ENCODE results near the gene ARL15.

The ARL15 gene

GRCh38 chr5:54212331-54212730, 98.0 kb downstream of the ARL15 start:
- no peak for TF ChIP-seq CTCF (IDR thresholded peaks at IDR 0.05)
- no peak overlapping the region for H2AFZ ChIP-seq
- H3K4me2 ChIP-seq (ENCODE audit: low read length): no peak overlapping the region
- no peak overlapping the region for H3K27ac ChIP-seq
- H3K4me3 ChIP-seq (ENCODE audit: low read depth, low read length): no peak overlapping the region
- H3K4me1 ChIP-seq: no peaks in the 10 kb centered on the region
- no peaks in the 10 kb centered on the region for H3K79me2 ChIP-seq
- H3K27me3 ChIP-seq (ENCODE audit: control insufficient read depth, insufficient read depth, low read length): no peaks in the 10 kb centered on the region
- H3K36me3 ChIP-seq (ENCODE audit: control insufficient read depth, insufficient read depth, low read length): no peaks in the 10 kb centered on the region
- H3K9ac ChIP-seq: no peak overlapping the region
- no peaks in the 10 kb centered on the region for H3K9me3 ChIP-seq (ENCODE audit: control insufficient read depth, low read length)

GRCh38 chr5:54211912-54212311, 98.5 kb downstream of the ARL15 start:
- H2AFZ ChIP-seq: no peak overlapping the region
- H3K4me3 ChIP-seq (ENCODE audit: low read depth, low read length): no peak overlapping the region
- no peaks in the 10 kb centered on the region for H3K36me3 ChIP-seq (ENCODE audit: control insufficient read depth, insufficient read depth, low read length)
- no peak overlapping the region for H3K27ac ChIP-seq
- H3K4me2 ChIP-seq (ENCODE audit: low read length): no peak overlapping the region
- H3K27me3 ChIP-seq (ENCODE audit: control insufficient read depth, insufficient read depth, low read length): no peaks in the 10 kb centered on the region
- H3K4me1 ChIP-seq: no peaks in the 10 kb centered on the region
- TF ChIP-seq CTCF (IDR thresholded peaks at IDR 0.05): no peak
- no peaks in the 10 kb centered on the region for H3K79me2 ChIP-seq
- H3K9me3 ChIP-seq (ENCODE audit: control insufficient read depth, low read length): no peaks in the 10 kb centered on the region
- no peak overlapping the region for H3K9ac ChIP-seq

- TF ChIP-seq CTCF (IDR thresholded peaks at IDR 0.05): no peak
- Histone ChIP-seq H3K4me1 (no peaks in the 10 kb centered on the region), H3K9ac (no peak overlapping the region), H3K4me2 (ENCODE audit: low read length) (no peak overlapping the region), H3K27ac (no peak overlapping the region), H3K9me3 (ENCODE audit: control insufficient read depth, low read length) (no peaks in the 10 kb centered on the region), H3K27me3 (ENCODE audit: control insufficient read depth, insufficient read depth, low read length) (no peaks in the 10 kb centered on the region), H3K79me2 (no peaks in the 10 kb centered on the region), H3K4me3 (ENCODE audit: low read depth, low read length) (no peak overlapping the region), H2AFZ (no peak overlapping the region), H3K36me3 (ENCODE audit: control insufficient read depth, insufficient read depth, low read length) (no peaks in the 10 kb centered on the region)
These were observed 102.8 kb downstream of the ARL15 start for GRCh38 chr5:54207566-54207965.

GRCh38 chr5:54206580-54207229, 103.7 kb downstream of the ARL15 start:
- Histone ChIP-seq H3K27me3 (ENCODE audit: control insufficient read depth, insufficient read depth, low read length) (no peaks in the 10 kb centered on the region), H3K4me3 (ENCODE audit: low read depth, low read length) (no peak overlapping the region), H3K4me2 (ENCODE audit: low read length) (no peak overlapping the region), H3K79me2 (peaks cover 2% of the 10 kb centered on the region), H3K9ac (no peak overlapping the region), H3K27ac (no peak overlapping the region), H3K4me1 (no peaks in the 10 kb centered on the region), H3K36me3 (ENCODE audit: control insufficient read depth, insufficient read depth, low read length) (no peaks in the 10 kb centered on the region), H2AFZ (no peak overlapping the region), H3K9me3 (ENCODE audit: control insufficient read depth, low read length) (no peaks in the 10 kb centered on the region)
- no peak for TF ChIP-seq CTCF (IDR thresholded peaks at IDR 0.05)

- no peak for TF ChIP-seq CTCF (IDR thresholded peaks at IDR 0.05)
- no peak overlapping the region for H3K4me2 ChIP-seq (ENCODE audit: low read length)
- H3K27ac ChIP-seq: no peak overlapping the region
- H2AFZ ChIP-seq: no peak overlapping the region
- no peak overlapping the region for H3K4me3 ChIP-seq (ENCODE audit: low read depth, low read length)
- no peaks in the 10 kb centered on the region for H3K4me1 ChIP-seq
- no peak overlapping the region for H3K9ac ChIP-seq
- H3K27me3 ChIP-seq (ENCODE audit: control insufficient read depth, insufficient read depth, low read length): no peaks in the 10 kb centered on the region
- peaks cover 2% of the 10 kb centered on the region for H3K79me2 ChIP-seq
- no peaks in the 10 kb centered on the region for H3K9me3 ChIP-seq (ENCODE audit: control insufficient read depth, low read length)
- no peaks in the 10 kb centered on the region for H3K36me3 ChIP-seq (ENCODE audit: control insufficient read depth, insufficient read depth, low read length)
These were observed 104.5 kb downstream of the ARL15 start for GRCh38 chr5:54205918-54206317.

All from parathyroid adenoma (tissue), 2 donors.